Small intestine (tissue), 7 donors: ENCODE results near the gene TOX2. TPM values are rescaled to one million over a fixed set of nuclear protein-coding genes. Genes with fewer than 3 reads are reported as not detected.

Experiments
- DNase-seq, 2 donors: peaks; one replicate each; pipeline versions ENCODE4 v3.0.0 to v3.0.0-alpha.2; 2013
- FAIRE-seq: peaks from 2 replicates; lab custom pipeline; 2012; peaks lifted over from hg19 to GRCh38; lab: Jason Lieb, UNC
- H3K27ac ChIP-seq, 3 donors: one replicate each; pipeline ENCODE4 v1.5.1; 2013; ENCODE audit warnings: low read length in 2 of 3, mild to moderate bottlenecking in 2 of 3, control low read depth in 1 of 3, inconsistent platforms in 1 of 3, low read depth in 1 of 3, moderate library complexity in 1 of 3
- H3K27me3 ChIP-seq, 3 donors: one replicate each; pipeline ENCODE4 v1.6.1; 2013; ENCODE audit warnings: low read length in 3 of 3, inconsistent platforms in 1 of 3; ENCODE audit not compliant: control insufficient read depth in 3 of 3, insufficient read depth in 3 of 3
- H3K36me3 ChIP-seq, 3 donors: one replicate each; pipeline ENCODE4 v1.6.1; 2013; ENCODE audit warnings: low read length in 3 of 3, inconsistent platforms in 1 of 3, low read depth in 1 of 3, mild to moderate bottlenecking in 1 of 3, moderate library complexity in 1 of 3; ENCODE audit not compliant: control insufficient read depth in 3 of 3, insufficient read depth in 2 of 3
- H3K4me1 ChIP-seq, 3 donors: one replicate each; pipeline ENCODE4 v1.6.1; 2013; ENCODE audit warnings: low read length in 2 of 3, inconsistent platforms in 1 of 3, low read depth in 1 of 3, mild to moderate bottlenecking in 1 of 3, moderate library complexity in 1 of 3; ENCODE audit not compliant: control insufficient read depth in 3 of 3, insufficient read depth in 2 of 3
- H3K4me3 ChIP-seq, 3 donors: one replicate each; pipeline ENCODE4 v1.5.1; 2013; ENCODE audit warnings: low read length in 3 of 3, control low read depth in 1 of 3, inconsistent platforms in 1 of 3, low read depth in 1 of 3, mild to moderate bottlenecking in 1 of 3, moderate library complexity in 1 of 3
- H3K9me3 ChIP-seq, 2 donors: one replicate each; pipeline ENCODE4 v1.6.1; 2013; ENCODE audit warnings: low read depth in 1 of 2, low read length in 1 of 2; ENCODE audit not compliant: control insufficient read depth in 2 of 2, insufficient read depth in 1 of 2
- WGBS, 3 donors: extraction: QIAGEN DNeasy Blood & Tissue Kit; methylation state at CpG; one replicate each; pipeline ENCODE4 v1.1.7; 2013; 5-methylcytosine and 5-hydroxymethylcytosine counted together
- polyA plus RNA-seq, 4 donors: library from polyadenylated mRNA; stranded (reverse) in 3 of 4; unstranded in 1 of 4; fragments of 200-250 nt in 3 of 4; fragments of 120-200 nt in 1 of 4; gene quantifications; one replicate each; pipeline versions ENCODE4 v1.2.1 to v1.2.3, GENCODE V29; 2013
- donor health status: healthy with polysubstance abuse.
- donor health status: control.
- donor health status: control.
- donor health status: Bipolar disorder and iron deficiency.
- donor health status: healthy.

Gene TOX2
- polyA plus RNA-seq, 4 donors = 1.7 to 10.6 (median 3.0) TPM; not detected in 1

- DNase-seq (no peak), FAIRE-seq (no peak)
- Histone ChIP-seq H3K36me3 (no peaks in the 10 kb centered on the region), H3K27me3 (peaks cover 0 to 2% (median 0%) of the 10 kb centered on the region in 3 donors), H3K9me3 (peaks cover 0 to 2% of the 10 kb centered on the region in 2 donors), H3K4me1 (no peaks in the 10 kb centered on the region), H3K27ac (peak overlapping the region in 1 of 3 donors; percentile 28), H3K4me3 (no peak overlapping the region)
- WGBS, 3 donors = 66 to 78% (median 75%) methylated on average over 10 of the region's 10 CpGs
Measured at GRCh38 chr20:43899274-43900120, 15.2 kb upstream of the TOX2 start.

GRCh38 chr20:43900121-43900466 is 14.6 kb upstream of the TOX2 start:
- WGBS, 3 donors = 10 to 29% (median 26%) methylated on average over 5 of the region's 5 CpGs
- FAIRE-seq (no peak), DNase-seq (no peak)
- peaks cover 0 to 2% (median 0%) of the 10 kb centered on the region in 3 donors for H3K27me3 ChIP-seq
- H3K36me3 ChIP-seq = no peaks in the 10 kb centered on the region
- no peak overlapping the region for H3K4me3 ChIP-seq
- H3K9me3 ChIP-seq = peaks cover 0 to 2% of the 10 kb centered on the region in 2 donors
- no peak overlapping the region for H3K27ac ChIP-seq
- no peaks in the 10 kb centered on the region for H3K4me1 ChIP-seq

- Histone ChIP-seq H3K4me3 (no peak overlapping the region), H3K4me1 (no peaks in the 10 kb centered on the region), H3K9me3 (peaks cover 0 to 2% of the 10 kb centered on the region in 2 donors), H3K36me3 (no peaks in the 10 kb centered on the region), H3K27me3 (peaks cover 0 to 2% (median 0%) of the 10 kb centered on the region in 3 donors), H3K27ac (peak overlapping the region in 1 of 3 donors; percentile 30)
- 31 to 39% (median 31%) methylated on average over 4 of the region's 4 CpGs for WGBS, 3 donors
- no peak for FAIRE-seq
- DNase-seq = no peak
Measured at GRCh38 chr20:43900496-43900895, 14.2 kb upstream of the TOX2 start.

- Histone ChIP-seq H3K4me1 (no peaks in the 10 kb centered on the region), H3K4me3 (no peak overlapping the region), H3K9me3 (peaks cover 0 to 2% of the 10 kb centered on the region in 2 donors), H3K36me3 (no peaks in the 10 kb centered on the region), H3K27ac (no peak overlapping the region), H3K27me3 (peaks cover 0 to 2% (median 0%) of the 10 kb centered on the region in 3 donors)
- DNase-seq (no peak), FAIRE-seq (no peak)
- 87 to 97% (median 95%) methylated on average over 3 of the region's 3 CpGs for WGBS, 3 donors
Measured at GRCh38 chr20:43901296-43901695, 13.4 kb upstream of the TOX2 start.

GRCh38 chr20:43903953-43904826 is 10.5 kb upstream of the TOX2 start:
- 19 to 49% (median 30%) methylated on average over 14 of the region's 14 CpGs for WGBS, 3 donors
- no peak overlapping the region for H3K27ac ChIP-seq
- no peak overlapping the region for H3K4me3 ChIP-seq
- peaks cover 0 to 9% of the 10 kb centered on the region in 2 donors for H3K9me3 ChIP-seq
- H3K4me1 ChIP-seq = no peaks in the 10 kb centered on the region
- DNase-seq = peak in 1 of 2 donors; percentile 52
- no peak for FAIRE-seq
- H3K27me3 ChIP-seq = peaks cover 0 to 2% (median 0%) of the 10 kb centered on the region in 3 donors
- no peaks in the 10 kb centered on the region for H3K36me3 ChIP-seq

- DNase-seq (no peak), FAIRE-seq (no peak)
- Histone ChIP-seq H3K4me1 (no peaks in the 10 kb centered on the region), H3K9me3 (peaks cover 0 to 9% of the 10 kb centered on the region in 2 donors), H3K27ac (no peak overlapping the region), H3K27me3 (no peaks in the 10 kb centered on the region), H3K36me3 (no peaks in the 10 kb centered on the region), H3K4me3 (no peak overlapping the region)
- WGBS, 3 donors = 46 to 75% (median 59%) methylated on average over 8 of the region's 8 CpGs
Measured at GRCh38 chr20:43904827-43905177, 9.8 kb upstream of the TOX2 start.

- WGBS, 3 donors = 90 to 98% (median 93%) methylated on average over 2 of the region's 2 CpGs
- no peak for FAIRE-seq
- no peak for DNase-seq
- H3K4me3 ChIP-seq = no peak overlapping the region
- no peaks in the 10 kb centered on the region for H3K36me3 ChIP-seq
- no peaks in the 10 kb centered on the region for H3K27me3 ChIP-seq
- H3K27ac ChIP-seq = no peak overlapping the region
- no peaks in the 10 kb centered on the region for H3K4me1 ChIP-seq
- H3K9me3 ChIP-seq = peaks cover 0 to 6% of the 10 kb centered on the region in 2 donors
Measured at GRCh38 chr20:43906505-43907034, 8.1 kb upstream of the TOX2 start.

GRCh38 chr20:43909211-43909610 is 5.4 kb upstream of the TOX2 start:
- peaks cover 0 to 9% (median 0%) of the 10 kb centered on the region in 3 donors for H3K27me3 ChIP-seq
- DNase-seq = no peak
- 61 to 100% (median 78%) methylated on average over 2 to 3 of the region's 3 CpGs for WGBS, 3 donors
- H3K36me3 ChIP-seq = no peaks in the 10 kb centered on the region
- peak overlapping the region in 1 of 3 donors; percentile 18 for H3K27ac ChIP-seq
- no peak for FAIRE-seq
- H3K4me1 ChIP-seq = no peaks in the 10 kb centered on the region
- H3K4me3 ChIP-seq = no peak overlapping the region
- H3K9me3 ChIP-seq = peaks cover 0 to 16% of the 10 kb centered on the region in 2 donors
